Suprapubic skin (tissue), 4 donors: ENCODE results near the gene CHST11. TPM values are rescaled to one million over a fixed set of nuclear protein-coding genes. Genes with fewer than 3 reads are reported as not detected.

Experiments
- DNase-seq, 2 donors: peaks; one replicate each; pipeline ENCODE4 v3.0.0-alpha.2; 2019; ENCODE audit warnings: low spot score in 2 of 2
- H3K27ac ChIP-seq: fragments of 200-600 bp; sonication (generic); one replicate; pipeline ENCODE4 v1.5.1; 2019
- H3K27me3 ChIP-seq: fragments of 200-600 bp; sonication (generic); one replicate; pipeline ENCODE4 v1.5.1; 2019
- H3K36me3 ChIP-seq: fragments of 200-600 bp; sonication (generic); one replicate; pipeline ENCODE4 v1.5.1; 2019
- H3K4me1 ChIP-seq: fragments of 200-600 bp; sonication (generic); one replicate; pipeline ENCODE4 v1.5.1; 2019
- H3K4me3 ChIP-seq: fragments of 200-600 bp; sonication (generic); one replicate; pipeline ENCODE4 v1.5.1; 2019; ENCODE audit warnings: mild to moderate bottlenecking
- H3K9me3 ChIP-seq: fragments of 200-600 bp; sonication (generic); one replicate; pipeline ENCODE4 v1.5.1; 2019
- CTCF ChIP-seq, 2 donors: fragments of 200-600 bp in 1 of 2; fragments of 450-650 bp in 1 of 2; sonication (generic) in 1 of 2; IDR thresholded peaks; one replicate each; pipeline ENCODE4 v1.5.1; 2016 to 2019; ENCODE audit warnings: antibody characterized with exemption in 2 of 2, mild to moderate bottlenecking in 1 of 2, moderate library complexity in 1 of 2
- EP300 ChIP-seq: sonication (generic); formaldehyde crosslinking; IDR thresholded peaks from one replicate; pipeline ENCODE4 v1.6.1; 2017; ENCODE audit warnings: antibody characterized with exemption
- POLR2A ChIP-seq, 2 donors: fragments of 450-650 bp; IDR thresholded peaks; one replicate each; pipeline ENCODE4 v1.6.1; 2017; ENCODE audit warnings: antibody characterized with exemption in 2 of 2, mild to moderate bottlenecking in 2 of 2, moderate library complexity in 2 of 2
- POLR2AphosphoS5 ChIP-seq, 3 donors: sonication (generic); formaldehyde crosslinking; IDR thresholded peaks; one replicate each; pipeline ENCODE4 v1.6.1; 2017; ENCODE audit warnings: antibody characterized with exemption in 3 of 3
- WGBS: methylation state at CpG from one replicate; pipeline ENCODE4 v1.1.5; 2018; 5-methylcytosine and 5-hydroxymethylcytosine counted together
- total RNA-seq, 4 donors: library from RNA; depleted of rRNA; stranded (reverse); fragments of >200 nt; gene quantifications; one replicate each; pipeline ENCODE4 v1.1.0, GENCODE V29; 2016

The CHST11 gene
- total RNA-seq, 4 donors from 2014 or later, result 1.8 to 5.8 (median 3.8) TPM

GRCh38 chr12:104480826-104481440 lies 24.2 kb downstream of the CHST11 start:
- Histone ChIP-seq H3K9me3 (peaks cover 4% of the 10 kb centered on the region), H3K36me3 (no peaks in the 10 kb centered on the region), H3K4me1 (no peaks in the 10 kb centered on the region), H3K4me3 (no peak overlapping the region), H3K27me3 (no peaks in the 10 kb centered on the region), H3K27ac (no peak overlapping the region)
- TF ChIP-seq EP300 (no peak), POLR2AphosphoS5 (IDR thresholded peaks at IDR 0.05) (no peak), CTCF (IDR thresholded peaks at IDR 0.05) (no peak), POLR2A (IDR thresholded peaks at IDR 0.05) (no peak)
- WGBS, result 83% methylated on average over 11 of the region's 11 CpGs
- DNase-seq, result no peak

- Histone ChIP-seq H3K27me3 (no peaks in the 10 kb centered on the region), H3K27ac (no peak overlapping the region), H3K4me3 (no peak overlapping the region), H3K36me3 (no peaks in the 10 kb centered on the region), H3K9me3 (peaks cover 4% of the 10 kb centered on the region), H3K4me1 (peaks cover 6% of the 10 kb centered on the region)
- no peak for DNase-seq
- TF ChIP-seq EP300, result no peak
- WGBS, result 77% methylated on average over 4 of the region's 4 CpGs
Observed at GRCh38 chr12:104482113-104482512, 25.4 kb downstream of the CHST11 start.

- TF ChIP-seq EP300, result no peak
- no peak for TF ChIP-seq POLR2A (IDR thresholded peaks at IDR 0.05)
- no peak for TF ChIP-seq CTCF (IDR thresholded peaks at IDR 0.05)
- TF ChIP-seq POLR2AphosphoS5 (IDR thresholded peaks at IDR 0.05), result no peak
- H3K4me3 ChIP-seq, result no peak overlapping the region
- no peaks in the 10 kb centered on the region for H3K27me3 ChIP-seq
- peaks cover 4% of the 10 kb centered on the region for H3K9me3 ChIP-seq
- 72% methylated on average over 4 of the region's 4 CpGs for WGBS
- peaks cover 6% of the 10 kb centered on the region for H3K4me1 ChIP-seq
- no peaks in the 10 kb centered on the region for H3K36me3 ChIP-seq
- H3K27ac ChIP-seq, result no peak overlapping the region
- no peak for DNase-seq
Observed at GRCh38 chr12:104482748-104483147, 26.0 kb downstream of the CHST11 start.

GRCh38 chr12:104484079-104484478 lies 27.3 kb downstream of the CHST11 start:
- no peak for TF ChIP-seq POLR2A (IDR thresholded peaks at IDR 0.05)
- TF ChIP-seq POLR2AphosphoS5 (IDR thresholded peaks at IDR 0.05), result no peak
- no peak for TF ChIP-seq CTCF (IDR thresholded peaks at IDR 0.05)
- no peak for TF ChIP-seq EP300
- WGBS, result 94% methylated on average over 2 of the region's 2 CpGs
- H3K4me3 ChIP-seq, result no peak overlapping the region
- H3K27me3 ChIP-seq, result no peaks in the 10 kb centered on the region
- no peak overlapping the region for H3K27ac ChIP-seq
- H3K4me1 ChIP-seq, result peaks cover 9% of the 10 kb centered on the region
- DNase-seq, result no peak
- peaks cover 4% of the 10 kb centered on the region for H3K9me3 ChIP-seq
- H3K36me3 ChIP-seq, result no peaks in the 10 kb centered on the region

GRCh38 chr12:104485651-104486362 lies 29.1 kb downstream of the CHST11 start:
- TF ChIP-seq POLR2AphosphoS5 (IDR thresholded peaks at IDR 0.05) (no peak), EP300 (no peak), CTCF (IDR thresholded peaks at IDR 0.05) (no peak), POLR2A (IDR thresholded peaks at IDR 0.05) (no peak)
- 65% methylated on average over 13 of the region's 13 CpGs for WGBS
- H3K9me3 ChIP-seq, result peaks cover under 1% of the 10 kb centered on the region
- DNase-seq, result no peak
- H3K27me3 ChIP-seq, result no peaks in the 10 kb centered on the region
- H3K4me1 ChIP-seq, result peaks cover 9% of the 10 kb centered on the region
- H3K4me3 ChIP-seq, result no peak overlapping the region
- no peak overlapping the region for H3K27ac ChIP-seq
- H3K36me3 ChIP-seq, result no peaks in the 10 kb centered on the region
